ENCODE measurements around the gene ZBTB43.
"Not testable (repeated sequence)": the region's sequence is repeated elsewhere in the genome, so short reads cannot be mapped to it uniquely, and the experiment has no call there.

The ZBTB43 gene

GRCh38 chr9:126814091-126814490 lies 9.3 kb downstream of the ZBTB43 start:
- no peak overlapping the region for H3K4me3 ChIP-seq (ENCODE audit: low read depth, low read length)
- TF ChIP-seq CTCF (IDR thresholded peaks at IDR 0.05; ENCODE audit: low read depth, low read length), result no peak

- H3K4me3 ChIP-seq (ENCODE audit: low read depth, low read length), result not testable (repeated sequence)
Measured at GRCh38 chr9:126817615-126818014, 12.8 kb downstream of the ZBTB43 start.

- no peak overlapping the region for H3K4me3 ChIP-seq (ENCODE audit: low read depth, low read length)
- TF ChIP-seq CTCF (IDR thresholded peaks at IDR 0.05; ENCODE audit: low read depth, low read length), result no peak
Measured at GRCh38 chr9:126818482-126818881, 13.6 kb downstream of the ZBTB43 start.

GRCh38 chr9:126819482-126819881 lies 14.6 kb downstream of the ZBTB43 start:
- H3K4me3 ChIP-seq (ENCODE audit: low read depth, low read length), result no peak overlapping the region
- no peak for TF ChIP-seq CTCF (IDR thresholded peaks at IDR 0.05; ENCODE audit: low read depth, low read length)

- no peak overlapping the region for H3K4me3 ChIP-seq (ENCODE audit: low read depth, low read length)
- no peak for TF ChIP-seq CTCF (IDR thresholded peaks at IDR 0.05; ENCODE audit: low read depth, low read length)
Measured at GRCh38 chr9:126822278-126822677, 17.4 kb downstream of the ZBTB43 start.

GRCh38 chr9:126822873-126823272 lies 18.0 kb downstream of the ZBTB43 start:
- no peak overlapping the region for H3K4me3 ChIP-seq (ENCODE audit: low read depth, low read length)
- no peak for TF ChIP-seq CTCF (IDR thresholded peaks at IDR 0.05; ENCODE audit: low read depth, low read length)

- H3K4me3 ChIP-seq (ENCODE audit: low read depth, low read length), result not testable (repeated sequence)
Measured at GRCh38 chr9:126824052-126824451, 19.2 kb downstream of the ZBTB43 start.

GRCh38 chr9:126827227-126827626 lies 22.4 kb downstream of the ZBTB43 start:
- H3K4me3 ChIP-seq (ENCODE audit: low read depth, low read length), result no peak overlapping the region
- TF ChIP-seq CTCF (IDR thresholded peaks at IDR 0.05; ENCODE audit: low read depth, low read length), result no peak

- H3K4me3 ChIP-seq (ENCODE audit: low read depth, low read length), result no peak overlapping the region
- TF ChIP-seq CTCF (IDR thresholded peaks at IDR 0.05; ENCODE audit: low read depth, low read length), result no peak
Measured at GRCh38 chr9:126829035-126829434, 24.2 kb downstream of the ZBTB43 start.

Measured in WI38 (cell line).